Activated naive CD8-positive, alpha-beta T cell (primary cell): ENCODE results near the gene ZMYM3.

ENCODE experiments used
- H3K27ac Mint-ChIP-seq: one replicate; pipeline ENCODE4 v1.8.0; 2021; ENCODE audit warnings: mixed read lengths
- H3K27me3 Mint-ChIP-seq: one replicate; pipeline ENCODE4 v1.8.0; 2021; ENCODE audit warnings: mixed read lengths
- H3K36me3 Mint-ChIP-seq: one replicate; pipeline ENCODE4 v1.8.0; 2021; ENCODE audit warnings: mixed read lengths
- H3K4me1 Mint-ChIP-seq: one replicate; pipeline ENCODE4 v1.8.0; 2021; ENCODE audit warnings: low read depth, mixed read lengths
- H3K4me3 Mint-ChIP-seq: one replicate; pipeline ENCODE4 v1.8.0; 2021; ENCODE audit warnings: mild to moderate bottlenecking, mixed read lengths
- H3K9me3 Mint-ChIP-seq: one replicate; pipeline ENCODE4 v1.8.0; 2021; ENCODE audit warnings: low read depth, mixed read lengths

The ZMYM3 gene

GRCh38 chrX:71228063-71228642, 25.8 kb downstream of the ZMYM3 start:
- Mint-ChIP-seq H3K27me3 (no peaks in the 10 kb centered on the region), H3K9me3 (no peaks in the 10 kb centered on the region), H3K4me3 (no peak overlapping the region), H3K36me3 (no peaks in the 10 kb centered on the region), H3K27ac (no peak overlapping the region), H3K4me1 (no peaks in the 10 kb centered on the region)

GRCh38 chrX:71227370-71228062, 26.4 kb downstream of the ZMYM3 start:
- no peaks in the 10 kb centered on the region for H3K9me3 Mint-ChIP-seq
- H3K27me3 Mint-ChIP-seq: no peaks in the 10 kb centered on the region
- no peaks in the 10 kb centered on the region for H3K36me3 Mint-ChIP-seq
- no peaks in the 10 kb centered on the region for H3K4me1 Mint-ChIP-seq
- H3K27ac Mint-ChIP-seq: no peak overlapping the region
- no peak overlapping the region for H3K4me3 Mint-ChIP-seq

- Mint-ChIP-seq H3K4me1 (no peaks in the 10 kb centered on the region), H3K27ac (no peak overlapping the region), H3K27me3 (no peaks in the 10 kb centered on the region), H3K9me3 (no peaks in the 10 kb centered on the region), H3K4me3 (no peak overlapping the region), H3K36me3 (no peaks in the 10 kb centered on the region)
These were observed 28.3 kb downstream of the ZMYM3 start for GRCh38 chrX:71225676-71226075.

- Mint-ChIP-seq H3K9me3 (no peaks in the 10 kb centered on the region), H3K4me3 (no peak overlapping the region), H3K27ac (no peak overlapping the region), H3K4me1 (no peaks in the 10 kb centered on the region), H3K27me3 (no peaks in the 10 kb centered on the region), H3K36me3 (no peaks in the 10 kb centered on the region)
These were observed 28.9 kb downstream of the ZMYM3 start for GRCh38 chrX:71225009-71225408.

- H3K27ac Mint-ChIP-seq: no peak overlapping the region
- H3K4me1 Mint-ChIP-seq: no peaks in the 10 kb centered on the region
- no peak overlapping the region for H3K4me3 Mint-ChIP-seq
- H3K36me3 Mint-ChIP-seq: no peaks in the 10 kb centered on the region
- no peaks in the 10 kb centered on the region for H3K9me3 Mint-ChIP-seq
- H3K27me3 Mint-ChIP-seq: no peaks in the 10 kb centered on the region
These were observed 29.7 kb downstream of the ZMYM3 start for GRCh38 chrX:71224098-71224708.

GRCh38 chrX:71222929-71223328, 31.0 kb downstream of the ZMYM3 start, which contains the start of gene GJB1:
Gene GJB1 (plus strand): TSS chrX:71223224. CDS start chrX:71223708, 484 bp downstream.
- Mint-ChIP-seq H3K27me3 (no peaks in the 10 kb centered on the region), H3K9me3 (no peaks in the 10 kb centered on the region), H3K4me1 (no peaks in the 10 kb centered on the region), H3K36me3 (no peaks in the 10 kb centered on the region), H3K4me3 (no peak within 1 kb of the TSS), H3K27ac (no peak within 1 kb of the TSS)

- peaks cover 4% of the 10 kb centered on the region for H3K4me1 Mint-ChIP-seq
- H3K36me3 Mint-ChIP-seq: no peaks in the 10 kb centered on the region
- H3K9me3 Mint-ChIP-seq: no peaks in the 10 kb centered on the region
- no peaks in the 10 kb centered on the region for H3K27me3 Mint-ChIP-seq
- no peak overlapping the region for H3K4me3 Mint-ChIP-seq
- H3K27ac Mint-ChIP-seq: no peak overlapping the region
These were observed 32.8 kb downstream of the ZMYM3 start for GRCh38 chrX:71221145-71221544.

- Mint-ChIP-seq H3K4me1 (peaks cover 6% of the 10 kb centered on the region), H3K27ac (no peak overlapping the region), H3K27me3 (no peaks in the 10 kb centered on the region), H3K36me3 (no peaks in the 10 kb centered on the region), H3K9me3 (no peaks in the 10 kb centered on the region), H3K4me3 (no peak overlapping the region)
These were observed 36.6 kb downstream of the ZMYM3 start for GRCh38 chrX:71217298-71217697.

- Mint-ChIP-seq H3K27ac (no peak overlapping the region), H3K4me3 (no peak overlapping the region), H3K27me3 (no peaks in the 10 kb centered on the region), H3K4me1 (peaks cover 6% of the 10 kb centered on the region), H3K9me3 (no peaks in the 10 kb centered on the region), H3K36me3 (no peaks in the 10 kb centered on the region)
These were observed 37.5 kb downstream of the ZMYM3 start for GRCh38 chrX:71216485-71216884.

- no peak overlapping the region for H3K27ac Mint-ChIP-seq
- no peak overlapping the region for H3K4me3 Mint-ChIP-seq
- H3K36me3 Mint-ChIP-seq: no peaks in the 10 kb centered on the region
- no peaks in the 10 kb centered on the region for H3K9me3 Mint-ChIP-seq
- peaks cover 6% of the 10 kb centered on the region for H3K4me1 Mint-ChIP-seq
- no peaks in the 10 kb centered on the region for H3K27me3 Mint-ChIP-seq
These were observed 38.5 kb downstream of the ZMYM3 start for GRCh38 chrX:71215338-71215912.

GRCh38 chrX:71214604-71215337, 39.2 kb downstream of the ZMYM3 start:
- Mint-ChIP-seq H3K9me3 (no peaks in the 10 kb centered on the region), H3K36me3 (no peaks in the 10 kb centered on the region), H3K4me3 (no peak overlapping the region), H3K27ac (no peak overlapping the region), H3K4me1 (peaks cover 6% of the 10 kb centered on the region), H3K27me3 (no peaks in the 10 kb centered on the region)

GRCh38 chrX:71214152-71214551, 39.8 kb downstream of the ZMYM3 start:
- Mint-ChIP-seq H3K27ac (no peak overlapping the region), H3K4me3 (no peak overlapping the region), H3K36me3 (no peaks in the 10 kb centered on the region), H3K9me3 (no peaks in the 10 kb centered on the region), H3K4me1 (peaks cover 6% of the 10 kb centered on the region), H3K27me3 (no peaks in the 10 kb centered on the region)

- Mint-ChIP-seq H3K27me3 (no peaks in the 10 kb centered on the region), H3K9me3 (no peaks in the 10 kb centered on the region), H3K36me3 (no peaks in the 10 kb centered on the region), H3K4me1 (peaks cover 6% of the 10 kb centered on the region), H3K4me3 (no peak overlapping the region), H3K27ac (no peak overlapping the region)
These were observed 41.4 kb downstream of the ZMYM3 start for GRCh38 chrX:71212536-71212935.

GRCh38 chrX:71210816-71211215, 43.1 kb downstream of the ZMYM3 start:
- no peak overlapping the region for H3K4me3 Mint-ChIP-seq
- no peaks in the 10 kb centered on the region for H3K9me3 Mint-ChIP-seq
- no peaks in the 10 kb centered on the region for H3K4me1 Mint-ChIP-seq
- H3K27me3 Mint-ChIP-seq: no peaks in the 10 kb centered on the region
- H3K27ac Mint-ChIP-seq: no peak overlapping the region
- no peaks in the 10 kb centered on the region for H3K36me3 Mint-ChIP-seq
